CMK (cell line): ENCODE results near the gene CACNA1F.

ENCODE experiments used
- DNase-seq: peaks from one replicate; pipeline ENCODE4 v3.0.0-alpha.2; 2010; ENCODE audit warnings: low read depth

The CACNA1F gene

GRCh38 chrX:49257846-49258748 is 25.0 kb upstream of the CACNA1F start:
- DNase-seq, result no peak

DNA sequence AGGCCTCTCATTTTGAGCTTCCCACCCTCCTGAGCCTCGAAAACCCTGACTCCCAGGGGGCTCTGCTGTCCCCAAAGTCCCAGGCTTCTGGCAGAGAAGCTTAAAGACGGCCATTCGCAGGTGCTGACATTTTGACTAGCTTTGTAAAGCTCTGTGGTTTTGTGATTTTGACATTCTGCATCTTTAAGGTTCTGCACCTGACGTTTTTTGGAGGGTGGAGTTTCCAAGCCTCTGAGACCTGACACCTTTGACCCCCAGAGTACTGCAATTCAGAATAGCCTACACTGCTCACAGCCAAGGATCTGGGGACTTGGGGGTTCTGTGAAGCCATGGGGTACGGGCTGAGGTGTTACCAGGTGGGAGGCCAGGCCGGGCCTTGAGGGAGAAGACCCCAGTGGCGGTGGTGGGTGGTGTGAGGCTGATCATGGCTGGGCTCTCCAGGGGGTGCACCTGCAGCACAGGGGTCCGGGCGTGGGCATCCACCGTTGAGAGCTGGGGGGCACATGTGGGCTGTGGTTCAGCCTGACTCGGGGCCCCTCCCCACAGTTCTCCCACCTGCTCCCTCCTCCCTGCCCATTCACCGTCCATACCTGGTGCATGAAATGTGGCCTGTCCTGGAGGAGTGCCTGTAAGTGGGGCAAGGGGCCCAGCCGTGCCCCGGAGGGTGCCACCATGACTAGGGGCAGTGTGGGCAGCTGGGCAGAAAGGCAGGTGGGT is 24.1 kb upstream of the CACNA1F start:
- no peak for DNase-seq

DNA sequence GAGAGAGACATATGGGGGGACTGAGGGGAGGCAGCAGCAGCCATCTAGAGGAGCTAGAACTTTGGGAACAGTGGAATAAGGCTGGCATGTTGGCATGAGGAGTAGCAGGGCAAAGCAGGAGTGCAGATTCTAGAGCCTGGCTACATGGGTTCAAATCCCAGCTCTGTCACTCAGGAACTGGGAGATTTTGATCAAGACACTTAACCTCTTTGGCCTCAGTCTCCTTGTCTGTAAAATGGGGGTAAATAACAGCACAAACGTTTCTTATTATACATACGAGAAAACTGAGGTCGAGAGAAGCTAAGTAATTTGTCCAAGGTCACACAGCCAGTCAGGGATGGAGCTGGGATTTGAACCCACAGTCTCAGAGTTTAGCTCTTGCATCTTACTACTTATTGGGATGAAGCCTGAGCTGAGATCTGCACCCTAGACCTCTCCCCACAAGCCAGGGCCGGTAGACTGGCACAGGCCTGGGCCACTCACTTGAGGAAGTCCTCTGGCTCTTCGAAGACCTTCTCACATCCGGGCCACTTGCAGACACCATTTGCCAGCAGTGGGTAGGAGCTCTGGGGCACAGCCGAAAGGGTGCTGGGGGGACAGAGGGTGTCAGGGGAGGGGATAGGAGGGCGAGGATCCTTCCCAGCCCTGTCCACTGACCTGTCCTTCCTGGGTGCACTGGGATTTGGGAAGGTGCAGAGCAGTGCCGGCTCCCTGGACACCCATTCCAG is 23.3 kb upstream of the CACNA1F start:
- DNase-seq, result no peak

GRCh38 chrX:49254639-49255038 is 21.5 kb upstream of the CACNA1F start:
- no peak for DNase-seq

- DNase-seq, result no peak
Measured at GRCh38 chrX:49251325-49251724, 18.2 kb upstream of the CACNA1F start.

GRCh38 chrX:49250578-49250977 is 17.4 kb upstream of the CACNA1F start:
- DNase-seq, result no peak

- no peak for DNase-seq
Measured at GRCh38 chrX:49250066-49250465, 16.9 kb upstream of the CACNA1F start.

DNA sequence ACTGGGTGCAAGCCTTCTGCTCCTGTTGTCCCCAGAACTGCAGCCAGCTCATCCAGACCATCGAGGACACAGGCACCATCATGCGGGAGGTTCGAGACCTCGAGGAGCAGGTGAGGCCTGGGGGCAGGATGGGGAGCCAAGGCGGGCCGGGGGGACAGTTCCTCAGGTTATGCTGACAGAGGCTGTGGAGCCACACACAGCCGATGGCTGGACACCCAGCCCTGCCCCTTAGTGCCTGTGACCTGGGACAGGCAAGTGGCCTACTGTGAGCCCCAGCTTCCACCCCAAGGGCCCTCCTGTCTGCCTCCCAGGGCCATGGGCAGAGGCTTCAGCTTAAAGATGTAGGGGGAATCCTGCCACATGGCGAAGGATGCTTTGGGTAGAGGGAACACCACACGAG is 16.5 kb upstream of the CACNA1F start:
- DNase-seq, result no peak

- no peak for DNase-seq
Measured at GRCh38 chrX:49249071-49249470, 15.9 kb upstream of the CACNA1F start.

GRCh38 chrX:49247916-49248811 is 15.0 kb upstream of the CACNA1F start:
- DNase-seq, result no peak

GRCh38 chrX:49247346-49247745 is 14.2 kb upstream of the CACNA1F start:
- no peak for DNase-seq

DNA sequence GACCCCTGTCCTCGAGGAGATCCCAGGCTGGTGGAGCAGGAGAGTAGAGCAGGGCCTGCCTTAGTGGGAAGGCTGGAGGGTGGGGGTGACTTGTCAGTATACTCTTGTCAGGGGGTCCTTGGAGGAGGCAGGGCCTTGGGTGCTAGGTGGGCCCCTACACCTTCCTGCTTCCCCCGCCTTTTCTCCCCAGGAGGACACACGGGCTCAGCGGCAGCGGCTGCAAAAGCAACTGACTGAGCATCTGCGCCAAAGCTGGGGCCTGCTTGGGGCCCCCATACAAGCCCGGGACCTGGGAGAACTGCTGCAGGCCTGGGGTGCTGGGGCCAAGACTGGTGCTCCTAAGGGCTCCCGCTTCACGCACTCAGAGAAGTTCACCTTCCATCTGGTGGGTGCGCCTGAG is 13.4 kb upstream of the CACNA1F start:
- no peak for DNase-seq

DNA sequence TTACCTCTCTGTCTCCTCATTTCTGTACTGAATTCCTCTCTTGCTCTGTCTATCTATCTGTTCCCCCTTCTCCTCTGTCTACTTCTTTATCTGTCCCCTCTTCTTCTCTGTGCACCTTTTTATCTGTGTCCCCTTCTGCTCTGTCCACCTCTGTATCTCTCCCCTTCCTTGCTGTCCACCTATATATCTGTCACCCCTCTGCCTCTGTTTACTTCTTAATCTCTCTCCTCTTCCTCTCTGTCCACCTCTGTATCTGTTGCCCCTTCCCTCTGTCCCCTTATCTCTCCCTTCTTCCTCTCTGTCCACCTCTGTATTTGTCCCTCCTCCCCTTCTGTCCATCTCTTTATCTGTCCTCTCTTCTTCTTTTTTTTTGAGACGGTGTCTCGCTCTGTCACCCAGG is 11.1 kb upstream of the CACNA1F start:
- DNase-seq, result no peak

- no peak for DNase-seq
Measured at GRCh38 chrX:49243166-49243565, 10.0 kb upstream of the CACNA1F start.

- no peak for DNase-seq
Measured at GRCh38 chrX:49242545-49243066, 9.5 kb upstream of the CACNA1F start.

GRCh38 chrX:49238735-49239134 is 5.6 kb upstream of the CACNA1F start:
- DNase-seq, result no peak

DNA sequence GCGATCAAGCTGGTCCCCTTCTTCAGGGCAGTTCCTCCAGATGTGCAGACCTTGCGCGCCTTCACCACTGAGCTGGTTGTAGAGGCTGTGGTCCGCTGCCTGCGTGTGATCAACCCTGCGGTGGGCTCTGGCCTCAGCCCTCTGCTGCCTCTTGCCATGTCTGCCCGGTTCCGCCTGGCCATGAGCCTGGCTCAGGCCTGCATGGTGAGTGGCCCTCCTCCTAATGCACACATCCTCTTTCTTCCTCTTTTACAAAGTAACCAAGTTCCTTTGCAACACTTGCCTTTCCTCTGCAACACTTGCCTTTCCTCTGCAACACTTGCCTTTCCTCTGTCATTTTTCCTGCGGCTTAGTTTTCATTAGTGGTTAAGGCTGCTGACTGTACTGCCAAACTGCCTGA is 3.9 kb upstream of the CACNA1F start:
- DNase-seq, result no peak

DNA sequence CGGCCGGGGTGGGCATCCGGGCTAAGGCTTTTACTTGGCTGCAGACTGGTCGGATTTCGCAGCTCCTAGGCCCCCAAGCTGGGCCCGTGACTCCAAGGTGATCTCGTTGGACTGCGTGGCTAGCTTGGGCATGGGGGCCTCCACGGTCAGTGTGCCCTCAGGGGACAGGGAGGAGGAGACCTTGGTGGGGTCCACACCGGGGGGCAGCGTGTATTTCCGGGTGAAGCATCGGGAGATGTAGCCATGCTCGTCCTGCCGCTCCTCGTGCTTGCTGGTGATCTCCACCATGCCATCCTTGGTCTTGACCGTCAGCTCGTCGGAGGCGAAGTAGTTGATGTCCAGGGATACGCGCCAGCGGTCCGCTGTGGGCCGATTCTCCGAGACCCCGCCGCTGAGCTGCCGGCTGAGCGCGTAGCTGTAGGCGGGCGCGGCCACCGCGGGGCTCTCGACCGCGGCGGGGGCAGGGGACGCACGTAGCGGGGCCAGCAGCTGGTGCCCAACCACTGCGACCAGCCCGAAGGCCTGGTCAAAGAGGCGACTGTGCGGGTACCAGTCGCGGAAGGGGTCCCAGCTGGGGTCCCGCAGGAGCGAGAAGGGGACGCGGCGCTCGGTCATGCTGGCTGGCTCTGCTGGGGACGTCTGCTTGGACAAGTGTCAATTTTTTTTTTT is 881 bp upstream of the CACNA1F start:
- DNase-seq, result no peak

DNA sequence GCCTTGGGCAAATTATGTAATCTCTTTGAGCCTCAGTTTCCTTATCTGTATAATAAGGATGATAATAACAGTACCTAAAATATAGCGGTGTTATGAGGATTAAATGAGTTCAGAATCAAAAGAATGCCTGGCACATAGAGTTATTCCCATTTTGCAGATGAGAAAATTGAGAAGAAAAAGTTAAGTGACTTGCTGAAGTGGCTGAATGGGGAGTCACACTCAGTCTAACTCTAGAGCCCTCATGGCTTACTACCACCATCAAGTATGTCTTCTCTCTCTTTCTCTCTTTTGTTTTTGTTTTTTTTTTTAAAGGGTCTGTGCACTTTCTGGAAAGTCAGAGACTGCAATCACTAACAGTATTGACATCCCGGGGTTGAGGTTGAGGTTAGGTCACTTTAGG is 615 bp downstream of the CACNA1F start:
- DNase-seq, result no peak

DNA sequence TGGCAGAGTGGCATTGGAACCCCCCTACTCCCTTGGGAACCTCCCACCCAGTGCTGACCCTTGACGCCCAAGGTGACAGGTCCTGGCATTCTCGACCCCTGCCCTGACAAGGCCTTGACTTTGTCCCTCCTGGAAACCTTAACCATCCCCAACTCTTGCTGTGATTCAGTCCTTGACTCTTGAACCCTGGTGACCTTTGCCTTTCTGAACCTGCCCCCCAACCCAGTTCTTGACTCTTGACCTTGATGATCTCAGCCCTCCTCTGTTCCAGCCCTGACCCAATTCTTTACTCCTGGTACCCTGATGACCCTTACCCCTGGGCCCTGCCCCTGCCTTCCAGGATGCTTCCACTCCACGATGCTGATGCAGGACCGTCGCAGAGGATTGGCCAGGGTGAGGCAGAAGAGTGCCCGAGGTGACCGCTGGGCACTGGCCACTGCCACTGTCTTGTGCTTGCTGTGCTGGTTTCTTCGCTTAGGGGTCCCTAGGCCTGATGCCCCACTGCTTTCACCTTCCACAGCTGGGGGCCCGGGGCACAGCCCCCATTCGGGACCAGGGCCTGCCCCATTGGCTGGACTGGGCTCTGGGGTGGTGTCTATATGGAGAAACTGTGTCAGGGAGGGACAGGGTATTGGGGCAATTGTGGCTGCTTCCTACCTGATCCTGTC is 1.7 kb downstream of the CACNA1F start:
- DNase-seq, result no peak
